ENCODE data around the gene C5AR2.

GRCh38 chr19:47376589-47377144 lies 44.7 kb downstream of the C5AR2 start:
- no peak for TF ChIP-seq CTCF (IDR thresholded peaks at IDR 0.05; ENCODE audit: insufficient read depth, low read depth, low read length)
- TF ChIP-seq EZH2 (IDR thresholded peaks at IDR 0.05; ENCODE audit: insufficient read depth, low read length), result no peak

All from astrocyte (in vitro differentiated cells and primary cell).